Lung (tissue), 12 donors: ENCODE data around the gene ALAD. TPM values are rescaled to one million over a fixed set of nuclear protein-coding genes. Genes with fewer than 3 reads are reported as not detected.
"Not testable (repeated sequence)": the region's sequence is repeated elsewhere in the genome, so short reads cannot be mapped to it uniquely, and the experiment has no call there.

Experiments used
- ATAC-seq: fragments of 200-7000 bp; cut with Tn5 transposase; one replicate; pipeline ENCODE4 v1.9.1; 2020; ENCODE audit warnings: moderate number of reproducible peaks; ENCODE audit not compliant: insufficient read depth, low FRiP score
- DNase-seq, 3 donors: peaks; one replicate each; pipeline ENCODE4 v3.0.0-alpha.2; 2013 to 2017
- H3K27ac ChIP-seq, 2 donors: one replicate each; pipeline ENCODE4 v1.5.1; 2013; ENCODE audit warnings: mild to moderate bottlenecking in 2 of 2, moderate library complexity in 2 of 2, control low read depth in 1 of 2, inconsistent platforms in 1 of 2, low read depth in 1 of 2, low read length in 1 of 2
- H3K27me3 ChIP-seq, 3 donors: one replicate each; pipeline ENCODE4 v1.5.1; 2013; ENCODE audit warnings: low read length in 2 of 3; ENCODE audit not compliant: control insufficient read depth in 3 of 3, insufficient read depth in 3 of 3
- H3K36me3 ChIP-seq, 4 donors: one replicate each; pipeline ENCODE4 v1.5.1; 2013; ENCODE audit warnings: low read length in 4 of 4, mild to moderate bottlenecking in 1 of 4, moderate library complexity in 1 of 4; ENCODE audit not compliant: control insufficient read depth in 4 of 4, insufficient read depth in 4 of 4
- H3K4me1 ChIP-seq, 5 donors: one replicate each; pipeline ENCODE4 v1.5.1; 2013; ENCODE audit warnings: low read length in 5 of 5, mild to moderate bottlenecking in 2 of 5, moderate library complexity in 1 of 5; ENCODE audit not compliant: control insufficient read depth in 5 of 5, insufficient read depth in 5 of 5
- H3K4me3 ChIP-seq: one replicate; pipeline ENCODE4 v1.5.1; 2013; ENCODE audit warnings: mild to moderate bottlenecking, control low read depth, moderate library complexity
- H3K9ac ChIP-seq, 2 donors: one replicate each; pipeline ENCODE4 v1.5.1; 2013; ENCODE audit warnings: low read length in 2 of 2, control low read depth in 1 of 2; ENCODE audit not compliant: insufficient read depth in 1 of 2
- H3K9me3 ChIP-seq, 4 donors: one replicate each; pipeline ENCODE4 v1.5.1; 2013; ENCODE audit warnings: low read length in 3 of 4, mild to moderate bottlenecking in 1 of 4, moderate library complexity in 1 of 4; ENCODE audit not compliant: control insufficient read depth in 4 of 4, insufficient read depth in 3 of 4
- WGBS, 2 donors: extraction: QIAGEN DNeasy Blood & Tissue Kit; methylation state at CpG; one replicate each; pipeline ENCODE4 v1.1.7; 2013; 5-methylcytosine and 5-hydroxymethylcytosine counted together
- polyA plus RNA-seq, 2 donors: library from polyadenylated mRNA; stranded (reverse); fragments of 200-250 nt; gene quantifications; one replicate each; pipeline ENCODE4 v1.2.1, GENCODE V29; 2013
- total RNA-seq, 2 donors: library from RNA; depleted of rRNA in 1 of 2; stranded (reverse); fragments of >200 nt in 1 of 2; gene quantifications; one replicate each; pipeline ENCODE4 v1.2.1, GENCODE V29; 2014 to 2021
- TF ChIP-seq, protein P1 (sequence below): IDR thresholded peaks from 2 replicates; pipeline ENCODE4 v1.5.1; 2012; ENCODE audit warnings: mild to moderate bottlenecking; ENCODE audit errors: control extremely low read depth, extremely low read depth
- donor health status: control.
- donor health status: control.
- donor health status: Bipolar disorder and iron deficiency.
- donor health status: healthy.
- donor health status: DM: yes; HTN: yes; CAD: no.

ALAD gene
- total and polyA plus RNA-seq, 4 donors = 22.5 to 41.3 (median 28.6) TPM

GRCh38 chr9:113368348-113368981, 32.6 kb downstream of the ALAD start:
- H3K27me3 ChIP-seq = no peaks in the 10 kb centered on the region
- H3K4me3 ChIP-seq = no peak overlapping the region
- H3K4me1 ChIP-seq = no peaks in the 10 kb centered on the region
- H3K9ac ChIP-seq = no peak overlapping the region
- peaks cover 3 to 9% (median 4%) of the 10 kb centered on the region in 4 donors for H3K36me3 ChIP-seq
- no peak overlapping the region for H3K27ac ChIP-seq
- H3K9me3 ChIP-seq = no peaks in the 10 kb centered on the region
- TF ChIP-seq, protein P1, sequence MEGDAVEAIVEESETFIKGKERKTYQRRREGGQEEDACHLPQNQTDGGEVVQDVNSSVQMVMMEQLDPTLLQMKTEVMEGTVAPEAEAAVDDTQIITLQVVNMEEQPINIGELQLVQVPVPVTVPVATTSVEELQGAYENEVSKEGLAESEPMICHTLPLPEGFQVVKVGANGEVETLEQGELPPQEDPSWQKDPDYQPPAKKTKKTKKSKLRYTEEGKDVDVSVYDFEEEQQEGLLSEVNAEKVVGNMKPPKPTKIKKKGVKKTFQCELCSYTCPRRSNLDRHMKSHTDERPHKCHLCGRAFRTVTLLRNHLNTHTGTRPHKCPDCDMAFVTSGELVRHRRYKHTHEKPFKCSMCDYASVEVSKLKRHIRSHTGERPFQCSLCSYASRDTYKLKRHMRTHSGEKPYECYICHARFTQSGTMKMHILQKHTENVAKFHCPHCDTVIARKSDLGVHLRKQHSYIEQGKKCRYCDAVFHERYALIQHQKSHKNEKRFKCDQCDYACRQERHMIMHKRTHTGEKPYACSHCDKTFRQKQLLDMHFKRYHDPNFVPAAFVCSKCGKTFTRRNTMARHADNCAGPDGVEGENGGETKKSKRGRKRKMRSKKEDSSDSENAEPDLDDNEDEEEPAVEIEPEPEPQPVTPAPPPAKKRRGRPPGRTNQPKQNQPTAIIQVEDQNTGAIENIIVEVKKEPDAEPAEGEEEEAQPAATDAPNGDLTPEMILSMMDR = no peak
- WGBS, 2 donors = 90 to 94% methylated on average over 5 of the region's 5 CpGs
- ATAC-seq (no peak), DNase-seq (no peak)

DNA sequence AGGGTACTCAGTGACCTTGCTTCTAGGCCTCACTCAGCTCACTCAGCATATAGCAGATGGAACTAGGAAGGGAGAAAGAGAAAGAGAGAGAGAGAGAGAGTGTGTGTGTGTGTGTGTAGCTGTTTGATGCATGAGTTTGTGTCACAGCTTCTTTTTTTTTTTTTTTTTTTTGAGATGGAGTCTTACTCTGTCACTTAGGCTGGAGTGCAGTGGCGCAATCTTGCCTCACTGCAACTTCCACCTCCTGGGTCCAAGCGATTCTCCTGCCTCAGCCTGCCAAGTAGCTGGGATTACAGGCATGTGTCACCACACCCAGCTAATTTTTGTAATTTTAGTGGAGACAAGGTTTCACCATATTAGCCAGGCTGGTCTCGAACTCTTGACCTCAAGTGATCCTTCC, 35.4 kb downstream of the ALAD start:
- not testable (repeated sequence) for H3K36me3 ChIP-seq, H3K9ac ChIP-seq, ATAC-seq, H3K27ac ChIP-seq, H3K4me1 ChIP-seq, H3K4me3 ChIP-seq, H3K27me3 ChIP-seq, DNase-seq, H3K9me3 ChIP-seq
- 29 to 65% methylated on average over 3 of the region's 3 CpGs for WGBS, 2 donors

DNA sequence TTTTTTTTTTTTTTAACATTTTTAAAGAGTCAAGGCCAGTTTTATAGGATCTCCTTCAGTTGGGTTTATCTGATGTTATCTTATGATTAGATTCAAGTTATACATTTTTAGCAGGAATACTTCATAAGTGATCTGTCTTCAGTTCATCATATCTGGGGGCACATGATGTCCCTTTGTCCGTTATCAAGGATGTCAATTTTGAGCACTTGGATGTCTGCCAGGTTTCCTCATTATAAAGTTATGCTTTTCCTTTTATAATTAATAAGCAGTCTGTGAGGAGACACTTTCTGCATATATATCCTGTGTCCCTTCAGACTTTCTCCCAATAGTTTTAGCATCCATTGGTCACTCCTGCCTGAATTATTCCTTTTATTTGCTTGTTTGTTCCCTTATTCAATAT, 36.1 kb downstream of the ALAD start:
- Histone ChIP-seq H3K9ac (no peak overlapping the region), H3K4me1 (no peaks in the 10 kb centered on the region), H3K9me3 (no peaks in the 10 kb centered on the region), H3K27me3 (no peaks in the 10 kb centered on the region), H3K36me3 (no peaks in the 10 kb centered on the region), H3K4me3 (no peak overlapping the region), H3K27ac (no peak overlapping the region)
- TF ChIP-seq, protein P1 = no peak
- 36 to 51% methylated on average over 1 of the region's 1 CpG for WGBS, 2 donors
- ATAC-seq = no peak
- DNase-seq = peak in 1 of 3 donors; percentile 10

DNA sequence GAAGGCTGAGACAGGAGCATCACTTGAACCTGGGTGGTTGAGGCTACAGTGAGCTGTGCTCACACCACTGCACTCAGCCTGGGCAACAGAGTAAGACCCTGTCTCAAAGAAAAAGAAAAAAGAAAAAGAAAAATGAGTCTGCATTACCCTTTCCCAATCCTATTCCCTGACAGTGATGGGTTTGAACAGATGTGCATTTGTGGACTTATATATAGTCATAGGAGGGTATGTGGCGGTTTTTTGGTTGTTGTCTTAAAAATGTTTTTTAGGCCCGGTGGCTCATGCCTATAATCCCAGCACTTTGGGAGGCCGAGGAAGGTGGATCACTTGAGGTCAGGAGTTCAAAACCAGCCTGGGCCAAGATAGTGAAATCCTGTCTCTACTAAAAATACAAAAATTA, 37.7 kb downstream of the ALAD start:
- Histone ChIP-seq H3K27me3 (no peaks in the 10 kb centered on the region), H3K27ac (no peak overlapping the region), H3K9me3 (no peaks in the 10 kb centered on the region), H3K4me3 (no peak overlapping the region), H3K4me1 (no peaks in the 10 kb centered on the region), H3K9ac (no peak overlapping the region), H3K36me3 (no peaks in the 10 kb centered on the region)
- WGBS, 2 donors = 62 to 77% methylated on average over 3 of the region's 3 CpGs
- DNase-seq (no peak), ATAC-seq (no peak)
- TF ChIP-seq, protein P1 = no peak
